Testis (tissue), 3 donors: ENCODE results near the gene UGT1A10. TPM values are rescaled to one million over a fixed set of nuclear protein-coding genes. Genes with fewer than 3 reads are reported as not detected.

Experiments
- DNase-seq: peaks from one replicate; pipeline ENCODE4 v3.0.0-alpha.2; 2019
- H3K27ac ChIP-seq, 2 donors: fragments of 200-600 bp; sonication (generic); one replicate each; pipeline ENCODE4 v1.5.1; 2019
- H3K27me3 ChIP-seq: fragments of 200-600 bp; sonication (generic); one replicate; pipeline ENCODE4 v1.5.1; 2019
- H3K36me3 ChIP-seq: fragments of 200-600 bp; sonication (generic); one replicate; pipeline ENCODE4 v1.5.1; 2017; ENCODE audit warnings: low read depth; ENCODE audit errors: missing control alignments
- H3K4me1 ChIP-seq: fragments of 200-600 bp; sonication (generic); one replicate; pipeline ENCODE4 v1.5.1; 2019
- H3K4me3 ChIP-seq, 2 donors: fragments of 200-600 bp; sonication (generic); one replicate each; pipeline ENCODE4 v1.5.1; 2017 to 2019
- H3K9me3 ChIP-seq: fragments of 200-600 bp; sonication (generic); one replicate; pipeline ENCODE4 v1.5.1; 2017
- CTCF ChIP-seq, 3 experiments: fragments of 450-650 bp in 2 of 3; fragments of 200-600 bp in 1 of 3; sonication (generic) in 1 of 3; IDR thresholded peaks; one replicate each; pipeline ENCODE4 v1.5.1; 2016 to 2019; ENCODE audit warnings: antibody characterized with exemption in 3 of 3, mild to moderate bottlenecking in 2 of 3, moderate library complexity in 1 of 3
- POLR2A ChIP-seq: fragments of 450-650 bp; IDR thresholded peaks from one replicate; pipeline ENCODE4 v1.6.1; 2017; ENCODE audit warnings: antibody characterized with exemption, mild to moderate bottlenecking, moderate library complexity
- WGBS, 2 donors: methylation state at CpG; one replicate each; pipeline ENCODE4 v1.1.5; 2018; 5-methylcytosine and 5-hydroxymethylcytosine counted together
- intact Hi-C: fragments of 100-400 bp; cut with DNase I; formaldehyde crosslinking; loops from one replicate; pipeline ENCODE4 v1.15.1; 2023; ENCODE audit warnings: low total_unique reads
- polyA plus RNA-seq: library from polyadenylated mRNA; stranded (reverse); fragments of 350-450 nt; fragmentation: Illumina TruSeq; extraction: RNeasy Lipid Tissue Mini Kit (QIAGEN cat#74804); gene quantifications from one replicate; pipeline ENCODE4 v1.2.3, GENCODE V29; 2014; ENCODE audit warnings: low read depth, low replicate concordance; ENCODE audit not compliant: insufficient read depth
- total RNA-seq, 2 donors: library from RNA; depleted of rRNA; stranded (reverse); fragments of >200 nt; gene quantifications; one replicate each; pipeline ENCODE4 v1.2.3, GENCODE V29; 2016

UGT1A10 gene
- total and polyA plus RNA-seq, 3 donors from 2014 or later: 0.29 to 0.68 (median 0.31) TPM

DNA sequence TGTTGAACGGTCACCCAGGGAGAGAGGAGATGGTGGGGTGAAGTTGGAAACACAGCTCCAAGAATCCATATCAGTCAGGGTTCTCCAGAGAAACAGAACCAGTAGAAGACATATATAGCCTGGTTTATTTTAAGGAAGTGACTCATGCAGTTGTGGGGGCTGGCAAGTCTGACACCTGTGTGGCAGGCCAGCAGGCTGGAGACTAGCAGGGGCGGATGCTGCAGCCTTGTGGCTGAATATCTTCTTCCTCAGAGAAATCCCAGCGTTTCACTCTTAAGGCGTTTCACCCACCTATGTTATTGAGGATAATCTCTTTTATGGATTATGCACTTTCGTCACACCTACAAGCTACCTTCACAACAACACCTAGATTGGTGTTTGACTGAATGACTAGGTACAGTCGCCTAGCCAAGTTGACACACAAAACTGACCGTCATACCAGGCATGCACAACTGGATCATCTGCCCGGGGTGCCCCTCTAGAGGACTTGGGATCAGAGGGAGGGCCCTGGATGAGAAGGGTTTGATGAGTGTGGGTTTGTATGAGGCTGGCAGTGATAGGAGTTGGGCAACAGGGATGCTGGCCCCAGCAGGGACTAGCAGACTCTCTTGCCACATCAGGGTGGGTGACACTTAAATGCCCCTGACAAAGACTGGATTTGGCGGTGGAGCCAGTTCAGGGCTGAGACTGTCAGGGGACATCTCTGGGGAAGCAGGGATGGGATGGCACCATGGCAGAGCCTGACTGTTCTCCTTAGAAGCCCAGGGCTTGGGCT is 165.3 kb downstream of the UGT1A10 start:
- no peak overlapping the region for H3K4me3 ChIP-seq
- no peaks in the 10 kb centered on the region for H3K27me3 ChIP-seq
- H3K4me1 ChIP-seq: no peaks in the 10 kb centered on the region
- no peak overlapping the region for H3K27ac ChIP-seq
- H3K36me3 ChIP-seq: no peaks in the 10 kb centered on the region
- peak; percentile 6 for DNase-seq
- no peak for TF ChIP-seq CTCF (IDR thresholded peaks at IDR 0.05)
- TF ChIP-seq POLR2A: no peak
- 71 to 85% methylated on average over 9 of the region's 9 CpGs for WGBS, 2 donors
- intact Hi-C loops: no loop called here
- H3K9me3 ChIP-seq: no peaks in the 10 kb centered on the region

GRCh38 chr2:233802132-233802815 is 166.0 kb downstream of the UGT1A10 start:
- TF ChIP-seq CTCF (IDR thresholded peaks at IDR 0.05) (no peak), POLR2A (no peak)
- no peaks in the 10 kb centered on the region for H3K36me3 ChIP-seq
- H3K4me1 ChIP-seq: no peaks in the 10 kb centered on the region
- 74 to 77% methylated on average over 3 of the region's 3 CpGs for WGBS, 2 donors
- H3K4me3 ChIP-seq: no peak overlapping the region
- DNase-seq: peak; percentile 9
- no peak overlapping the region for H3K27ac ChIP-seq
- H3K9me3 ChIP-seq: no peaks in the 10 kb centered on the region
- H3K27me3 ChIP-seq: no peaks in the 10 kb centered on the region
- intact Hi-C loops: no loop called here

GRCh38 chr2:233803292-233803911 is 167.2 kb downstream of the UGT1A10 start:
- 81 to 89% methylated on average over 1 to 2 of the region's 2 CpGs for WGBS, 2 donors
- Histone ChIP-seq H3K4me1 (no peaks in the 10 kb centered on the region), H3K9me3 (no peaks in the 10 kb centered on the region), H3K36me3 (no peaks in the 10 kb centered on the region), H3K4me3 (no peak overlapping the region), H3K27me3 (no peaks in the 10 kb centered on the region), H3K27ac (no peak overlapping the region)
- intact Hi-C loops: no loop called here
- DNase-seq: peak; percentile 9
- TF ChIP-seq POLR2A (no peak), CTCF (IDR thresholded peaks at IDR 0.05) (no peak)

GRCh38 chr2:233803994-233804393 is 167.7 kb downstream of the UGT1A10 start:
- H3K27me3 ChIP-seq: no peaks in the 10 kb centered on the region
- H3K27ac ChIP-seq: no peak overlapping the region
- intact Hi-C loops: no loop called here
- H3K36me3 ChIP-seq: no peaks in the 10 kb centered on the region
- H3K4me3 ChIP-seq: no peak overlapping the region
- no peaks in the 10 kb centered on the region for H3K4me1 ChIP-seq
- DNase-seq: peak; percentile 9
- 56 to 71% methylated on average over 4 to 8 of the region's 8 CpGs for whole genome bisulfite sequencing, 2 donors
- H3K9me3 ChIP-seq: no peaks in the 10 kb centered on the region
- no peak for TF ChIP-seq POLR2A
- TF ChIP-seq CTCF (IDR thresholded peaks at IDR 0.05): no peak
